Fibroblast of skin of abdomen (primary cell): ENCODE results near the gene COL4A1.
A peak's percentile ranks its signal among the peaks of the same experiment; 100 is the strongest.

Source experiments
- DNase-seq: peaks from one replicate; pipeline ENCODE4 v3.0.0-alpha.2; 2013

COL4A1 gene

DNA sequence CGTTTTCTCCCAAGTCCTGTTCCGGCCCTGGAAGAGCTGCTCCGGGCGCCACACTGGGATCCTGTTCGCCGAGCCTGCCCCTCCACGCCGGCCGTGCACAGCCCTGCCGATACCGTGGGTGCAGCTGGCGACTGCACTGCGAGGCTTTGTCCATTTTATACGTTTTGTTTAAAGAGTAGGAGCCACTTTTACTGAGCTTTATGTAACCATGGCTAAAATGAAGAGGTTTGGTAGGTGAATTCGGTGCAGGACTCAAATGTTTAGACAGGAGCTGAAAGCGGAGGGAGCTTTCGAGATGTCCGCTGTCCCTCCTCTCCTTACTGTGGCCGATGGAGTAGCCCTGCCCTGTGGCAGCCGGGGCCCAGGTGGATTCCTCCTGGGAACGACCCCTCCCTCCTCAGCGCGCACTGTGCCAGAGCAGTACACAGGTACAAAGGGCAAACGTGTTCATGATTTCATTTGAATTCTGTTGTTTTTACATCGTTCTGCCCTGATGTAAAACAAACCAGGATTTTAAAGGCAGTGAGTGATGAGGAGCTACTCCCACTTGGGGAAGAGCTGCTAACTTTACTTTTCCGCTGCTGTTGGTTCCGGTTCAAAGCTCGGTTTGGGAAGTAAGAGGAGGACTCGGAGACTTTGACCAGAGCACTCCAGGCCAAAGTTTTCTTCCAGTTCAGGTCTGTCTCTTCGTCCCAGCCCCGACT is 1.9 kb upstream of the COL4A1 start:
- DNase-seq = no peak

DNA sequence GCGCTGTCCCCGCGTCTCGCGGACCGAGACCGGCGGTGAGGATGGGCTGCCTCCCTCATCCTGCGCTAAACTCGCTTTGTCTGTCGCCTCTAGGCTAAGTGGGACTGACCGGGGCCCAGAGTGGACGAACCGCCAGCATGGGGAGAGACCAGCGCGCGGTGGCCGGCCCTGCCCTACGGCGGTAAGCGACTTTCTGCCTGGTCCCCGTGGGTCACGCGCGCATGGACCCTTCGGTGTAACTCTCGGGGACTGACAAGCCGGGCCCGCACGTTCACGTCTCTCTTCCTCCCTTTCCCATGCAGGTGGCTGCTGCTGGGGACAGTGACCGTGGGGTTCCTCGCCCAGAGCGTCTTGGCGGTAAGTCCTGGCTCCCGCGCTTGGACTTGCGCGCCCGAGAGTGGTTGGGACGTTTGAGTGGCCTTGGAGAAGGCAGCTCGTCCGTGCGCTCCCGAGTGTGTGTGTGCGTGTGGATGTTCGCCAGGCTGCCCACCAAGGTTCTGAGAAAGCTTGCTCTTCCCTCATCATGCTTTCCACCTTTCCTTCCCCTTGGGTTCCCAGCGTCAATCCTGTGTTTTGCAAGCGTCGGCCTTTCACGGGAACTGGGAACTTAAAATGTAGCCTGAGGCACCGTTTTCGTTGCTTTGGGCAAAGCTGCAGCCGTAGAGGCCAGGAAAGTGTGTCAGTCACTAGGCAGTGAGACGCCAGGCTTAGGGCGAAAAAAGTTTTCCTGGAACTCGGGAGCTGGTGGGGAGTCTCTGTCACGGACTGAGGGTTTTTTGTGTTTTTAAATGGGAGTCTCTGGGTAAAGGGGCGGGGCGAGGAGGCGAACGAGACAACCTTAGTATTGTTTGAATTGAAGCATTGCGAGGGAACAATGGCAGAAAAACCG is 1.1 kb upstream of the COL4A1 start:
- peak; percentile 45 for DNase-seq

GRCh38 chr13:110306340-110306959 is 507 bp downstream of the COL4A1 start:
- DNase-seq = no peak

GRCh38 chr13:110305949-110306339 is 1.0 kb downstream of the COL4A1 start:
- DNase-seq = no peak

DNA sequence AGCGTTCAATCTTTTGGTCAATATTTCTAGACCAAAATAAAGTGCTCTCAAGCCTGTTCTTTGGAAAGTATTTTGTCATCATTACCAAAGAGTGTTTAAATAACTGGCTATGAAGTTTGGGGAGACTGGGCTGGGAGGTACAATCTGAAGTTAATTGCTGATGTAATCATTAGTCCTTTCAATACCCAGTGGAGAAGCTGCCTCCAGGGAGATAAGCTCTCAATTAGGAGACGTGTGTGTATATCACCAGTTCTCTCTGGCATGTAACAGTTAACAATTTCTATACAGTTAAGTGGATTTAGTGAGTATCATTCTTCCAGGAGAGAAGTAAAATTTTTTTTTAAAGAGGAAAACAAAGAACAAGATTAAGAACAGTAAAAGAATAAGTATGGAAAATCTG is 1.4 kb downstream of the COL4A1 start:
- DNase-seq = no peak

- no peak for DNase-seq
Observed at GRCh38 chr13:110305001-110305400, 2.0 kb downstream of the COL4A1 start.

DNA sequence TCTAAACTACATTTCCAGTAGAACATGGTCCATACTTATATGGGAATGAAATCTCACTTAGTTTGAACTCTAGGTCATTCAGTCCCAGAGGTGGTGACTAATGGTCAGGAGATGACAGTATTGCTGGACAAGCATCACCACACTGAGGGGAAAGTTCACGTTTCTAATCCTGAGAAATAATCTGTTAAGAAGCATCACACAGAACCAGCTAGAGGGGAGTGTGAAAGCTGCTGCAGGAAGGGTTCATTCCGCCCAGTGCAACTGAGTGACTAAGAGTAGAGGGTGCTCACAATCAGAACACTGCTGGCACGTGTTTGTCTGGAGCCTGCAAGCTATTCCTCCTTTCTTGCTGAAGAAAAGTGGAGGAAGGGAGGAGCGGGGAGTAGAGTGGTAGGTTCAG is 2.7 kb downstream of the COL4A1 start:
- DNase-seq = no peak

- no peak for DNase-seq
Observed at GRCh38 chr13:110303644-110304043, 3.3 kb downstream of the COL4A1 start.

GRCh38 chr13:110302997-110303396 is 4.0 kb downstream of the COL4A1 start:
- DNase-seq = no peak

- DNase-seq = peak; percentile 94
Observed at GRCh38 chr13:110301606-110302553, 5.1 kb downstream of the COL4A1 start.

DNA sequence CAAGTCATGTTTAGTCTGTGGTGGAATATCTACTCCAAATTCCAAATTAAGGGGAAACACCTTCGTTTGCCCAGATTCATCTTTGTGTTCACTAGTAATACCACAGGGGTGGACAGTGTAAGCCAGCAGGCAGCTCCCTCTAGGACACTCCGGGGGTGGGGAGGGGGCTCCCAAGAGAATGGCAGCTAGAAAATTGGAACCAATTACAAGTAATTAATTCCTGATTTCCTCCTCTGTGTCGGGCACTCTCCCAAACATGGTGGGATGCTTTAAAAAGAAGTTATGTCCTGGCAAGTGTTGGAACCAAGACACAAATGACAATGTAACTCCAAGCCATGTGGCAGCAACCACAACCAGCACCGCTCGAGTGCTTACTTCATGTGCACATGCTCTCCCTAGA is 5.9 kb downstream of the COL4A1 start:
- DNase-seq = no peak

GRCh38 chr13:110300090-110300815 is 6.7 kb downstream of the COL4A1 start:
- DNase-seq = no peak

- DNase-seq = no peak
Observed at GRCh38 chr13:110299283-110299840, 7.6 kb downstream of the COL4A1 start.

DNA sequence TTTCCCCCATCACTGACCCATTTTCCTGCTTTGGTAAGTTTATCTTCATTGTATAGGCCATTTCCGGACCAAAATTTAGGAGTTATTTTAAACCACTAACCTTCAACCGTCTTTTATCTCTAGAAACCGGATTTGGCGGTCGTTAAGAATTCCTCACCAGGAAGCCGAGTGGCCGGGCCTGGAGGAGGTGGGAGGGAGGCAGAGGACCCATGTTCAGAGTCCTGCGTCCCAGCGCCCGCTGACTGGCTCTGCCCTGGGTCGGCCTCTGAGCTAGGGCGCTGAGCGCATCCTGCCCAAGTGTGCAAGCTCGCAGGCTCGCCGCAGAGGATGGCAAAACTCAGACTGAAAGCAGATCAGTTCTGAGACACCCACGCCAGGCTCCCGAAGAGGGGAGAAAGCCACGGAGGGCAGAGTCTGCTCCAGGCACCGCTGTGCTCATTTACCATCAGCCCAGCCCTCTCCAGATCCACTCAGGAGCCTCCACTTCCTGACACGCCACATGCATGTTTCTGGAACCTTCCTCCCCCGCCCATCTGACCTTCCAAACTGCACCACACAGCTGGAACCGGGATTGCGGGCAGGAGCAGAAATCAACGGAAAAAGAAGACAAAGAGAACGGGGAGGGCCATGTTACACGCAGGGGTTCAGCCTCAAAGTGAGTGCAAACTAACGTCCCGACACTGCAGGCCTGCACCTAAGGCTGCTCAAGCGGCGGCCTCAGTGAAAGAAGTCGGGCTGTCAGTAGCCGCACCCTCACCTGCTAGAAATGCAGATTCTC is 8.3 kb downstream of the COL4A1 start:
- DNase-seq = no peak

GRCh38 chr13:110297766-110298504 is 9.0 kb downstream of the COL4A1 start:
- DNase-seq = no peak

DNA sequence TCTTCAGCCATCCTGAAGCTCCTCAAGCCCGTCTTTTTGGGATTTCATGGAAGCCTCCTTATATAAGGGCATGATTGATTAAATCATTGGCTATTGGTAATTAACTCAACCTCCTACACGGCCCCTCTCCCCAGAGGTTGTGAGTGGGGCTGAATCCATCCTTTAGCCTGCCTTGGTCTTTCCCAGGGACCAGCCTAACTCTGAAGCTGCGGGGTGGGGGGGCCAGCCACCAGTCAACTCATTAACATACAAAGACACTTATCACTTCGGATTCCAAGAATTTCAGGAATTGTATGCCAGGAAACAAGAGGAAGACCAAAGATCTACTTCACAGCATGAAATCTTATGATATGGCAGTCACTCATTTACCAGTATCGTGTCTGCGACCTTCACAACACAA is 9.9 kb downstream of the COL4A1 start:
- no peak for DNase-seq

DNA sequence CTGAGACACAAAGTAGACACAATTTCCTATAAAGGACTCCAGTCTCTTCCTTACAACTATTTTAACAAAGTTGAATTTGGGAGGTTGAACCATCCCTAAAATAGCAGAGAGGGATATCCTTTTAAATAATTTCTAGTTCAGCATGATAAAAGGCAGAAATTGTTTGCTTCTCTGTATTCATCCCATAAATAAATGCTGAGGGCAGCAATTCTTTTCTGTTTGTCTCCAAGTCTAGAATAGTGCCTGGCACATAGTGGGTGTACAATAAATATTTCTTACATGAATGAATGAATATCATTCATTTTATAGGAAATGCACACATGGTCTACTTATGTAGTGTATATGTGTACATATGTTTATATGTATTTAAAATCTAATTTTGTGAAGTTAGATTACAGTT is 12.3 kb downstream of the COL4A1 start:
- DNase-seq = no peak

DNA sequence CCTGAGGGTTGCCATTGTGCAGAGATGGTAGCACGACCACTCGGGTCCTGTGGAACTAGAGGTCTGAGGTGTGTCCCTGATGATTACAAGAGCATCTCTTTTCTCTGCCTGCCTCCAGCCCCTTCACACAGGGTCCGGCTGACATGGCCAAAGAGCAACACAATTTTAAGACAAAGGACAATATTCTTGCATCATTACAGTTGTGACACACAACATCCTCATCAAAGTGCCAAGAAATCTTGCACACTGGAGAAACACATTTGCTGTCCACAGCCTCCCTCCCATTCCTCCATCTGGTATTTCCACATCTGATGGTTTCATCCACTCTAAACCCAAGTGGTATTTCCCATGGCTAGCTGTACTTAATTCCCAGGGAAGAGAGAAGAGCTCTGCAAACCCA is 12.8 kb downstream of the COL4A1 start:
- DNase-seq = peak; percentile 48

DNA sequence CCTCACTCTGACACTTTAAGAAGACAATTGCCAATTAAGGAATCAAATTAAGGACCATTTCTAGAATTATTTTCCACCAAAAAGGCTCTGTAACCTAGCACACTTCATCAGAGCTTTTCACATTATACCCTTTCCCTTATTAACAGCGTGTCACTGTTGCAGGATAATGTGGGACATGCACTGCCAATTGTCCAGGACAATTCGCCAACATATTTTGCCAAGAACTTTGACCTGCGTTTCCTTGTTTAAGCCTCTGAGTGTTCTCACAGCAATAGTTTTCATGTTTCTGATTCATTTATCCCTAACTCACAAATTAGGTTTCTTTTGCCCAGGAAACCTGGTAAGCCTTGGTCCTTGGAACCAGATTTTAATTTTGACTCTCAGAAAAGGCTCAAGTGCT is 13.3 kb downstream of the COL4A1 start:
- DNase-seq = no peak

DNA sequence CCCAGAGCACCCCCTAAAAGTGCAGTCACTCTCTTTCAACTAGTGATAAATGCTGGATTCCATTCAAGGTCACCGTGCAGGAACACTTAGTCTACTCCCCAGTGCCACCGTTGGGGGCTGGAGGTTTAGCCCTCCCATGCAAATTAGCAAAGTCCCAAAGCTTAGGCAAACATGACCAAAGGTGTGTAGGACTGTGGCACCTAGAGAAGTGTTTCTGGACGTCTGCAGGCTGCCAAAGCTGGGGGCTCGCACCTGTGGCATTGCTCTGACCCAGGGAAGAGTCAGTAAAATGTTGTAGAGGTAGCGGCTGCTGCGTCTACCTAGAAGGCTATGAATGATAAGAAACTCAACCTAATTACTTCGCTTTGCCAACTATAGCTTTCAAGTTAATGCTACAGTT is 13.9 kb downstream of the COL4A1 start:
- no peak for DNase-seq
